Peyer's patch (tissue), 4 donors: ENCODE results near the gene CARMIL1.

Source experiments
- POLR2A ChIP-seq, 2 donors: fragments of 450-650 bp; IDR thresholded peaks; one replicate each; pipeline ENCODE4 v1.5.1; 2017; ENCODE audit warnings: antibody characterized with exemption in 2 of 2, mild to moderate bottlenecking in 2 of 2, moderate library complexity in 2 of 2
- TF ChIP-seq, protein P1 (sequence below), 6 experiments: fragments of 450-650 bp in 4 of 6; fragments of 200-600 bp in 2 of 6; sonication (generic) in 1 of 6; IDR thresholded peaks; one replicate each; pipeline ENCODE4 v1.5.1; 2017 to 2019; ENCODE audit warnings: antibody characterized with exemption in 6 of 6, mild to moderate bottlenecking in 3 of 6, moderate library complexity in 1 of 6

DNA sequence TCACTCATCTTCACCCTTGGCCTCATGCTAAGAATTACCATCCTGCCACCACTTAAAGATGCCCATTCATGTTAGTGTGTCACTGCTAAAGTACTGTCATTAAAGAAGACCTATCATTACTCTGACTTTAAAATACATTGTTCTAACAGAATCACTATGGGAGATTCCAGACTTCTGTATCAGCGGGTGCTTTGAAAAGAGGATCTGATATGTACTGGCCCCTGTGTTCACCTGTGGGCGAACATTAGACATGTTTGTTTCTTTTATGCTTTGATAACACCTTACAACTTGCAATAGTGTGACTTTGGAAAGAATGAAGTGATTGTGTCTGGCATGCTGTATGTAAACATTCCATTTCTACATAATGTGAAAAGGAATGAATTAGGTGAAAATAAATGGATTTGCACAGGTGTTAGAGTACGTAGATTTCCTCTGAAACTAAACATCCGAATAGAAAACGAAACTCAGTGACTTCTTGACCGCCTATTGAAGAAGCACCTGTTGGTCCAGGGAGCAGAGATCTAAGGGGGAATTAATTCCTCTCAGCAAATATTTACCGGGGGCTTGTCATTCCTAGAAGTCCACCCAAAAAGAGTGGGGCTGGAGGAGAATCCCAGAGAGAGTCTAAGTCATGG lies 132.3 kb downstream of the CARMIL1 start:
- TF ChIP-seq, protein P1, sequence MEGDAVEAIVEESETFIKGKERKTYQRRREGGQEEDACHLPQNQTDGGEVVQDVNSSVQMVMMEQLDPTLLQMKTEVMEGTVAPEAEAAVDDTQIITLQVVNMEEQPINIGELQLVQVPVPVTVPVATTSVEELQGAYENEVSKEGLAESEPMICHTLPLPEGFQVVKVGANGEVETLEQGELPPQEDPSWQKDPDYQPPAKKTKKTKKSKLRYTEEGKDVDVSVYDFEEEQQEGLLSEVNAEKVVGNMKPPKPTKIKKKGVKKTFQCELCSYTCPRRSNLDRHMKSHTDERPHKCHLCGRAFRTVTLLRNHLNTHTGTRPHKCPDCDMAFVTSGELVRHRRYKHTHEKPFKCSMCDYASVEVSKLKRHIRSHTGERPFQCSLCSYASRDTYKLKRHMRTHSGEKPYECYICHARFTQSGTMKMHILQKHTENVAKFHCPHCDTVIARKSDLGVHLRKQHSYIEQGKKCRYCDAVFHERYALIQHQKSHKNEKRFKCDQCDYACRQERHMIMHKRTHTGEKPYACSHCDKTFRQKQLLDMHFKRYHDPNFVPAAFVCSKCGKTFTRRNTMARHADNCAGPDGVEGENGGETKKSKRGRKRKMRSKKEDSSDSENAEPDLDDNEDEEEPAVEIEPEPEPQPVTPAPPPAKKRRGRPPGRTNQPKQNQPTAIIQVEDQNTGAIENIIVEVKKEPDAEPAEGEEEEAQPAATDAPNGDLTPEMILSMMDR (IDR thresholded peaks at IDR 0.05): no peak
- TF ChIP-seq POLR2A (IDR thresholded peaks at IDR 0.05): no peak
